Fibroblast of lung (primary cell): Measurements from ENCODE around the gene CDH10. TPM values are rescaled to one million over a fixed set of nuclear protein-coding genes. Genes with fewer than 3 reads are reported as not detected.
A peak's percentile ranks its signal among the peaks of the same experiment; 100 is the strongest.

ENCODE experiments used
- DNase-seq, 2 donors: peaks; one replicate each; pipeline versions ENCODE4 v3.0.0 to v3.0.0-alpha.2; 2010; ENCODE audit warnings: low read depth in 2 of 2
- H2AFZ ChIP-seq: 2 replicates; pipeline ENCODE4 v1.5.1; 2012; ENCODE audit warnings: low read length, control low read depth, inconsistent platforms
- H3K27ac ChIP-seq: 2 replicates; pipeline ENCODE4 v1.5.1; 2011; ENCODE audit warnings: low read length, control low read depth; ENCODE audit not compliant: insufficient read depth
- H3K27me3 ChIP-seq: 2 replicates; pipeline ENCODE4 v1.5.1; 2011; ENCODE audit warnings: mild to moderate bottlenecking, low read length; ENCODE audit not compliant: control insufficient read depth, insufficient read depth
- H3K36me3 ChIP-seq: 2 replicates; pipeline ENCODE4 v1.5.1; 2011; ENCODE audit warnings: low read length; ENCODE audit not compliant: control insufficient read depth, insufficient read depth
- H3K4me1 ChIP-seq: 2 replicates; pipeline ENCODE4 v1.5.1; 2011; ENCODE audit warnings: low read length; ENCODE audit not compliant: control insufficient read depth, insufficient read depth; ENCODE audit errors: extremely low read depth
- H3K4me2 ChIP-seq: 2 replicates; pipeline ENCODE4 v1.5.1; 2011; ENCODE audit warnings: low read length, control low read depth; ENCODE audit not compliant: insufficient read depth; ENCODE audit errors: extremely low read depth
- H3K4me3 ChIP-seq, 4 experiments: fragments of 200-600 bp in 1 of 4; sonication (generic) in 1 of 4; replicated peaks in 1 of 4; 2 replicates each; pipeline ENCODE4 v1.5.1; 2011 to 2016; ENCODE audit warnings: low read length in 4 of 4, low read depth in 3 of 4, mild to moderate bottlenecking in 3 of 4, control low read depth in 2 of 4, inconsistent platforms in 1 of 4, mixed read lengths in 1 of 4; ENCODE audit not compliant: insufficient read depth in 1 of 4; ENCODE audit errors: control extremely low read depth in 1 of 4
- H3K79me2 ChIP-seq: 2 replicates; pipeline ENCODE4 v1.5.1; 2012; ENCODE audit warnings: mild to moderate bottlenecking, low read length, inconsistent platforms; ENCODE audit not compliant: control insufficient read depth, insufficient read depth
- H3K9ac ChIP-seq: 2 replicates; pipeline ENCODE4 v1.5.1; 2011; ENCODE audit warnings: mild to moderate bottlenecking, low read length, control low read depth; ENCODE audit not compliant: insufficient read depth
- H3K9me3 ChIP-seq: 2 replicates; pipeline ENCODE4 v1.5.1; 2012; ENCODE audit warnings: low read depth, low read length; ENCODE audit not compliant: control insufficient read depth, insufficient read depth
- H4K20me1 ChIP-seq: 2 replicates; pipeline ENCODE4 v1.5.1; 2011; ENCODE audit warnings: low read length; ENCODE audit not compliant: control insufficient read depth, insufficient read depth; ENCODE audit errors: extremely low read depth
- CTCF ChIP-seq, 2 donors: IDR thresholded peaks in 1 of 2; conservative IDR thresholded peaks in 1 of 2; 1 replicate in 1 of 2; 2 replicates in 1 of 2; pipeline ENCODE4 v1.5.1; 2011 to 2012; ENCODE audit warnings: low read length in 2 of 2, control low read depth in 1 of 2, inconsistent platforms in 1 of 2, low read depth in 1 of 2, mild to moderate bottlenecking in 1 of 2
- EZH2 ChIP-seq: IDR thresholded peaks from 2 replicates; pipeline ENCODE4 v1.5.1; 2012; ENCODE audit warnings: low read length, control low read depth, mild to moderate bottlenecking; ENCODE audit errors: missing control alignments
- polyA plus RNA-seq, 2 donors: library from polyadenylated mRNA; depleted of rRNA in 1 of 2; stranded (reverse) in 1 of 2; unstranded in 1 of 2; fragments of >200 nt; gene quantifications; 2 replicates each; pipeline ENCODE4 v1.2.1, GENCODE V29; 2011 to 2012; ENCODE audit warnings: missing spikeins in 1 of 2
- total RNA-seq: library from RNA; depleted of rRNA; stranded (reverse); fragments of >200 nt; gene quantifications from 2 replicates; pipeline ENCODE4 v1.2.1, GENCODE V29; 2014

The CDH10 gene
- total and polyA plus RNA-seq, 2 donors (not counting 1 experiment from before 2014, with no cell fraction given) = 0.09 to 0.17 TPM

- no peaks in the 10 kb centered on the region for H3K9me3 ChIP-seq
Observed at GRCh38 chr5:24623031-24623430, 21.7 kb downstream of the CDH10 start.

GRCh38 chr5:24621792-24622191 lies 23.0 kb downstream of the CDH10 start:
- Histone ChIP-seq H3K4me1 (no peaks in the 10 kb centered on the region), H3K27ac (no peak overlapping the region), H2AFZ (no peak overlapping the region), H3K4me2 (no peak overlapping the region), H3K4me3 (no peak overlapping the region), H3K79me2 (no peaks in the 10 kb centered on the region), H3K9me3 (no peaks in the 10 kb centered on the region), H3K36me3 (no peaks in the 10 kb centered on the region), H3K9ac (no peak overlapping the region), H3K27me3 (no peaks in the 10 kb centered on the region), H4K20me1 (no peaks in the 10 kb centered on the region)
- no peak for TF ChIP-seq CTCF (conservative IDR thresholded peaks at IDR 0.05 in 1 of 2, IDR thresholded peaks at IDR 0.05 in 1 of 2; ENCODE audit: low read depth in 1 of 2, low read length in 2 of 2)
- no peak for TF ChIP-seq EZH2
- DNase-seq = peak; percentile 9 to 23

More at GRCh38 chr5:24623031-24623430, 21.7 kb downstream of the CDH10 start:
- no peak for DNase-seq
- Histone ChIP-seq H4K20me1 (no peaks in the 10 kb centered on the region), H2AFZ (no peak overlapping the region), H3K9ac (no peak overlapping the region), H3K4me3 (no peak overlapping the region), H3K27ac (no peak overlapping the region), H3K4me2 (no peak overlapping the region), H3K79me2 (no peaks in the 10 kb centered on the region), H3K36me3 (no peaks in the 10 kb centered on the region), H3K27me3 (no peaks in the 10 kb centered on the region), H3K4me1 (no peaks in the 10 kb centered on the region)
- no peak for TF ChIP-seq CTCF (conservative IDR thresholded peaks at IDR 0.05 in 1 of 2, IDR thresholded peaks at IDR 0.05 in 1 of 2; ENCODE audit: low read depth in 1 of 2, low read length in 2 of 2)
- no peak for TF ChIP-seq EZH2

- no peaks in the 10 kb centered on the region for H4K20me1 ChIP-seq
- H3K4me3 ChIP-seq = no peak overlapping the region
- no peaks in the 10 kb centered on the region for H3K4me1 ChIP-seq
- H3K27ac ChIP-seq = no peak overlapping the region
- no peaks in the 10 kb centered on the region for H3K27me3 ChIP-seq
- no peak for DNase-seq
- no peaks in the 10 kb centered on the region for H3K9me3 ChIP-seq
- no peak for TF ChIP-seq EZH2
- no peak for TF ChIP-seq CTCF (conservative IDR thresholded peaks at IDR 0.05 in 1 of 2, IDR thresholded peaks at IDR 0.05 in 1 of 2; ENCODE audit: low read depth in 1 of 2, low read length in 2 of 2)
- H2AFZ ChIP-seq = no peak overlapping the region
- H3K79me2 ChIP-seq = no peaks in the 10 kb centered on the region
- no peak overlapping the region for H3K9ac ChIP-seq
- H3K4me2 ChIP-seq = no peak overlapping the region
- no peaks in the 10 kb centered on the region for H3K36me3 ChIP-seq
Observed at GRCh38 chr5:24616566-24616965, 28.2 kb downstream of the CDH10 start.
